ENCODE results near the gene P2RX1. TPM values are rescaled to one million over a fixed set of nuclear protein-coding genes. Genes with fewer than 3 reads are reported as not detected.

P2RX1 gene
- polyA plus RNA-seq, 2 of the 4 experiments (the other 2 are of a cell fraction): 0.05 to 0.13 TPM

GRCh38 chr17:3896108-3896967 is 19.9 kb downstream of the P2RX1 start:
- FAIRE-seq (no peak), ATAC-seq (no peak), DNase-seq (ENCODE audit: low read depth in 1 of 2, low spot score in 1 of 2) (no peak)
- ChIA-PET POLR2A (no interaction called here), CTCF (interaction anchor here (0.8 to 16.6 kb wide), 8 partner anchors 10 to 162 kb away, joined by 3 to 256 read pairs (median 4); partner anchors contain the start of gene P2RX1)
- Histone ChIP-seq H3K9me3 (no peaks in the 10 kb centered on the region), H3K4me3 (no peak overlapping the region), H3K27ac (peak overlapping the region in 1 of 2 experiments; percentile 19; a peak in 1 of 6 replicates), H3K4me2 (no peak overlapping the region), H3K4me1 (peaks cover 29% of the 10 kb centered on the region)
- TF ChIP-seq POLR2AphosphoS2 (conservative IDR thresholded peaks at IDR 0.05; ENCODE audit: low read length) (no peak), FOSL2 (IDR thresholded peaks at IDR 0.05) (no peak), FOSL2 (CRISPR knock-in tag; IDR thresholded peaks at IDR 0.05) (no peak), MYC (IDR thresholded peaks at IDR 0.05; ENCODE audit: borderline replicate concordance, low read length) (no peak), MAZ (IDR thresholded peaks at IDR 0.05; ENCODE audit: borderline replicate concordance, low read depth, low read length) (no peak), NFE2L2 (conservative IDR thresholded peaks at IDR 0.05; ENCODE audit: low read length) (no peak)
- TF ChIP-seq, protein P1, sequence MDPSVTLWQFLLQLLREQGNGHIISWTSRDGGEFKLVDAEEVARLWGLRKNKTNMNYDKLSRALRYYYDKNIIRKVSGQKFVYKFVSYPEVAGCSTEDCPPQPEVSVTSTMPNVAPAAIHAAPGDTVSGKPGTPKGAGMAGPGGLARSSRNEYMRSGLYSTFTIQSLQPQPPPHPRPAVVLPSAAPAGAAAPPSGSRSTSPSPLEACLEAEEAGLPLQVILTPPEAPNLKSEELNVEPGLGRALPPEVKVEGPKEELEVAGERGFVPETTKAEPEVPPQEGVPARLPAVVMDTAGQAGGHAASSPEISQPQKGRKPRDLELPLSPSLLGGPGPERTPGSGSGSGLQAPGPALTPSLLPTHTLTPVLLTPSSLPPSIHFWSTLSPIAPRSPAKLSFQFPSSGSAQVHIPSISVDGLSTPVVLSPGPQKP (IDR thresholded peaks at IDR 0.05; ENCODE audit: low read depth, low read length): no peak
- 85% methylated on average over 15 of the region's 15 CpGs for WGBS (ENCODE audit: missing lambda C conversion rate)

- Histone ChIP-seq H3K4me3 (no peak overlapping the region), H3K9me3 (no peaks in the 10 kb centered on the region), H3K4me2 (no peak overlapping the region), H3K27ac (peak overlapping the region in 1 of 2 experiments; percentile 49; a peak in 2 of 6 replicates), H3K4me1 (peaks cover 34% of the 10 kb centered on the region)
- DNase-seq (ENCODE audit: low read depth in 1 of 2, low spot score in 1 of 2) (no peak), ATAC-seq (no peak), FAIRE-seq (no peak)
- TF ChIP-seq CHD4 (IDR thresholded peaks at IDR 0.05; ENCODE audit: borderline replicate concordance): no peak
- 93% methylated on average over 3 of the region's 3 CpGs for WGBS (ENCODE audit: missing lambda C conversion rate)
- POLR2A ChIA-PET: no interaction called here
- CTCF ChIA-PET: interaction anchor here (1.8 to 16.6 kb wide), 5 partner anchors 11 to 110 kb away, joined by 4 to 256 read pairs (median 12); partner anchors contain the start of gene P2RX1
These were observed 20.9 kb downstream of the P2RX1 start for GRCh38 chr17:3895354-3895753.

DNA sequence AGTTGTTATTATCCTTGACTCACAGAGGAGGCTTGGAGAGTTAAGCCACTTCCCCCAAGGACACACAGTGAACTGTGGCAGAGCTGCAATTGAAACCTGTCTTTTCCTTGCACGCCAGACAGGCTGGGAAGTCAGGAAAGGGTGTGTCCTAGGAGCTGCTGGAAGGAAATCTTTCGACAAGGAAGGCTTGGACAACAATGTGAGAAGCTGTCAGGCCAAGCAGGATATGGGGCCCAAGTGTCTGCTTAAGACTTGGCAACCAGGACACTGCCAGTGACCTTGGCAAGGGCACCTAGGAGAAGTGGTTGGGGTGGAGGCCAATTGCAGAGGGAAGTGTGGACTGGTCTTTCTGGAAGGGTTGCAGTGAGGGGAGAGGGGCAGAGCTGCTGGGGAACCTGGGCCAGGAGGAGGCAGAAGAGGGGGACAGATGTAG is 21.3 kb downstream of the P2RX1 start:
- ATAC-seq: no peak
- no peak overlapping the region for H3K4me2 ChIP-seq

More for the DNA sequence above, 21.3 kb downstream of the P2RX1 start:
- Histone ChIP-seq H3K4me3 (no peak overlapping the region), H3K4me1 (peaks cover 37% of the 10 kb centered on the region), H3K27ac (peak overlapping the region in 1 of 2 experiments; percentile 49; a peak in 2 of 6 replicates), H3K9me3 (no peaks in the 10 kb centered on the region)
- DNase-seq (ENCODE audit: low read depth in 1 of 2, low spot score in 1 of 2) (peak in 1 of 2 experiments; percentile 52), FAIRE-seq (no peak)
- CTCF ChIA-PET: interaction anchor here (0.8 to 16.6 kb wide), 8 partner anchors 9 to 110 kb away, joined by 3 to 256 read pairs (median 5); partner anchors contain the start of gene P2RX1
- 28% methylated on average over 2 of the region's 2 CpGs for WGBS (ENCODE audit: missing lambda C conversion rate)
- TF ChIP-seq PHF8 (IDR thresholded peaks at IDR 0.05; ENCODE audit: borderline replicate concordance, low read depth) (no peak), MYC (IDR thresholded peaks at IDR 0.05; ENCODE audit: borderline replicate concordance, low read length) (no peak), KDM1A (IDR thresholded peaks at IDR 0.05; ENCODE audit: low read depth) (no peak), HOXA7 (CRISPR knock-in tag; IDR thresholded peaks at IDR 0.05) (no peak), HOXB13 (CRISPR knock-in tag; IDR thresholded peaks at IDR 0.05; ENCODE audit: low read depth) (no peak), JUNB (IDR thresholded peaks at IDR 0.05) (no peak), POLR2AphosphoS2 (conservative IDR thresholded peaks at IDR 0.05; ENCODE audit: low read length) (no peak), JUN (IDR thresholded peaks at IDR 0.05) (no peak), SMC3 (IDR thresholded peaks at IDR 0.05) (no peak), ZC3H11A (IDR thresholded peaks at IDR 0.05) (no peak), RAD21 (conservative IDR thresholded peaks at IDR 0.05 in 1 of 2, IDR thresholded peaks at IDR 0.05 in 1 of 2) (no peak), FOXS1 (CRISPR knock-in tag; IDR thresholded peaks at IDR 0.05) (no peak), E2F6 (IDR thresholded peaks at IDR 0.05; ENCODE audit: borderline replicate concordance, low read depth) (no peak), TP53 (CRISPR knock-in tag; IDR thresholded peaks at IDR 0.05) (no peak), GATA3 (IDR thresholded peaks at IDR 0.05; ENCODE audit: borderline replicate concordance) (no peak), EP300 (IDR thresholded peaks at IDR 0.05) (no peak), CBX2 (IDR thresholded peaks at IDR 0.05; ENCODE audit: borderline replicate concordance, low read depth) (no peak)
- TF ChIP-seq, protein P2, sequence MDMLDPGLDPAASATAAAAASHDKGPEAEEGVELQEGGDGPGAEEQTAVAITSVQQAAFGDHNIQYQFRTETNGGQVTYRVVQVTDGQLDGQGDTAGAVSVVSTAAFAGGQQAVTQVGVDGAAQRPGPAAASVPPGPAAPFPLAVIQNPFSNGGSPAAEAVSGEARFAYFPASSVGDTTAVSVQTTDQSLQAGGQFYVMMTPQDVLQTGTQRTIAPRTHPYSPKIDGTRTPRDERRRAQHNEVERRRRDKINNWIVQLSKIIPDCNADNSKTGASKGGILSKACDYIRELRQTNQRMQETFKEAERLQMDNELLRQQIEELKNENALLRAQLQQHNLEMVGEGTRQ (IDR thresholded peaks at IDR 0.05): no peak
- POLR2A ChIA-PET: interaction anchor here (0.9 kb wide), 1 partner anchor 49 kb away, joined by 3 read pairs; the partner anchor contains the start of gene NCBP3
